Choroid plexus epithelial cell (primary cell): ENCODE data around the gene MAGEB17.

Source experiments
- DNase-seq: peaks from one replicate; pipeline ENCODE4 v3.0.0-alpha.2; 2010; ENCODE audit warnings: low read depth
- H3K4me3 ChIP-seq: 2 replicates; pipeline ENCODE4 v1.5.1; 2011; ENCODE audit warnings: low read depth, mild to moderate bottlenecking, control low read depth, low read length, moderate library complexity
- TF ChIP-seq, protein P1 (sequence below): conservative IDR thresholded peaks from 2 replicates; pipeline ENCODE4 v1.5.1; 2011; ENCODE audit warnings: low read depth, mild to moderate bottlenecking, control low read depth, inconsistent platforms, low read length, moderate library complexity

MAGEB17 gene

DNA sequence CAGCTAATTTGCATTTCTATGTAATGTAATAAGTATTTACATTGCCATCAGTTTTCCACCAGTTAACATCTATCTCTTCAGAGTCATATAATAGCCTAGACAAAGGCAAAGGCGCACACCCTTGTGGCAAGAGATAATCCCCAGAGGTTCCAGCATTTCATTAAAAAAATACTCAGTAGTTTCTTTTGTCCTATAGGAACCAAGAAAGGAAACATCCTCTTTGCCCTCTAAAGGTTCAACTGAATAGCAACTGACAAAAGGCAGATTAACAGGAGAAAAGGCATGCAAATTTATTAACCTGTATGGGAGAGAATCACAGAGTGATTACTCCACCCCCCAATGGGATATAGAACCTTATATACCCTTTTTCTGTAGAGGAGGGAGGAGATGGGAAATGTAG is 48.4 kb downstream of the MAGEB17 start:
- TF ChIP-seq, protein P1, sequence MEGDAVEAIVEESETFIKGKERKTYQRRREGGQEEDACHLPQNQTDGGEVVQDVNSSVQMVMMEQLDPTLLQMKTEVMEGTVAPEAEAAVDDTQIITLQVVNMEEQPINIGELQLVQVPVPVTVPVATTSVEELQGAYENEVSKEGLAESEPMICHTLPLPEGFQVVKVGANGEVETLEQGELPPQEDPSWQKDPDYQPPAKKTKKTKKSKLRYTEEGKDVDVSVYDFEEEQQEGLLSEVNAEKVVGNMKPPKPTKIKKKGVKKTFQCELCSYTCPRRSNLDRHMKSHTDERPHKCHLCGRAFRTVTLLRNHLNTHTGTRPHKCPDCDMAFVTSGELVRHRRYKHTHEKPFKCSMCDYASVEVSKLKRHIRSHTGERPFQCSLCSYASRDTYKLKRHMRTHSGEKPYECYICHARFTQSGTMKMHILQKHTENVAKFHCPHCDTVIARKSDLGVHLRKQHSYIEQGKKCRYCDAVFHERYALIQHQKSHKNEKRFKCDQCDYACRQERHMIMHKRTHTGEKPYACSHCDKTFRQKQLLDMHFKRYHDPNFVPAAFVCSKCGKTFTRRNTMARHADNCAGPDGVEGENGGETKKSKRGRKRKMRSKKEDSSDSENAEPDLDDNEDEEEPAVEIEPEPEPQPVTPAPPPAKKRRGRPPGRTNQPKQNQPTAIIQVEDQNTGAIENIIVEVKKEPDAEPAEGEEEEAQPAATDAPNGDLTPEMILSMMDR = no peak
- H3K4me3 ChIP-seq = no peak overlapping the region
- no peak for DNase-seq
